HG03460 (cell line): ENCODE results near the gene ZBTB34.

Experiments used
- ATAC-seq: cut with Tn5 transposase; IDR thresholded peaks from one replicate; pipeline ENCODE4 v1.9.1; 2021; ENCODE audit not compliant: unreplicated experiment

ZBTB34 gene

DNA sequence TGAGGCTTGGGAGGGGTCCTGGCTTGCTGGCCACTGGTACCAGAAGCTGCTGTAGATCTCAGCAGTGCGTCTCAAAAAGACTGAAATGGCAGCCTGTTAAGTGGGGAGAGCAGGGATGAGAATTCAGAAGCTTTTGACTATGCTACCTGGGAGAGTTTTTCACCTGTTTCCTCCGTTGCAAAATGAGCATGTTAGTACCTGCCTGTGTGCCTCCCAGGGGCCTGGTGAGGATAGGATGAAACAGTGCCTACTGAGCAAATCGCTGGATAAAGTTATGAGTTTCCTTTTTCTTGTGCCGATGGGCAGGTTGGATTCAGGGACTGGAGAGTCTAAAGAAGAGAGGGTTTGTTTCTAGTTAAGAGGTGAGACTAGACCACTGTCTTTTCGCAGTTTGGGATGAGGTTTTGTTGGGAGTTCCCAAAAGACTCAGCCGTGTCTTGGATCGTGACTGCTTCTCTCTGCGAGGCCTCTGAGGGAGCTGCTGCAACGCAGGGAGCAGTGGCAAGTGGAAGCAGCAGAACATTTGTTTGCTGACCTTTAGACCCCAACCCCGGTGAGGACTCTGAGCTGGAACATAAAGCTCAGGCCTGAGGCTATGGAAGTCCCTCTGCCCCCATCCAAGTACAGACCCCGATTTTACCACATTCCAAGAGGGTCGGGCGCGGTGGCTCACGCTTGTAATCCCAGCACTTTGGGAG lies 55.6 kb downstream of the ZBTB34 start:
- ATAC-seq: no peak

DNA sequence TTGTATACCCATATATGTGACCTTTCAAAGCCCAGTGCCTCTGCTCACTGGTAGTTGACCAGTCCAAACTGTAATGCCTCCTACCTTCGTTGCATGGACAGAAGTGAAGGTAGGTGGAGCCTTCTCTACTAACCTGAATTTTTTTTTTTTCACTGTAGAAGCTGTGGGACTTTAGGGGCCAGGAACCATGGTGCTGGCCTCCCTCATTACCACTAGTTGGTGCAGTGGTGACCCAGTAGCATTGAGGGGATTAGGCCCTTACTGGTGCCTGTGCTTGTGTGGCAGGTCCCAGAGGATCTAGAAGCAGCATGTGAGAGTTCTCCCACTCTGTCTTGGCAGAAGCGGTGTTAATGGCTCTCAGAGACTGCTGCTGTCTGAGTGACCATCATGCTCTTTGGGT lies 56.5 kb downstream of the ZBTB34 start:
- no peak for ATAC-seq

DNA sequence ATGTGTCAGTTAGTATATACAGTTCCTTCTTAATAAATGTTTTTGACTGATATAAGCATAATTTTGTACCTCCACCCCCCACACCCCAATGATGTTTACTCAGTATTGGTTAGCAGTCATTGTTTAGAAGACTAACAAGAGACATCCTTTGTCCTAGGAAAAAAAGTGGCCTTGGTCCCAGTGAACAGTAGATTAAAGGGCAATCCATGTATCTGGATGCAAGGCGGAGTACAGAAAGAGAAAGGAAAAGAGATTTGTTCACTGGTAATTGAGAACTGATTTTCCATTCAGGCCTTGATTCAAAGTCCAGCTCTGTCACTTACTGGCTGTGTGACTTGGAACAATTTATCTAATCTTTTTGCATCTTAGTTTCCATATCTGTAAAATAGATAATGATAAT lies 58.8 kb downstream of the ZBTB34 start:
- no peak for ATAC-seq

DNA sequence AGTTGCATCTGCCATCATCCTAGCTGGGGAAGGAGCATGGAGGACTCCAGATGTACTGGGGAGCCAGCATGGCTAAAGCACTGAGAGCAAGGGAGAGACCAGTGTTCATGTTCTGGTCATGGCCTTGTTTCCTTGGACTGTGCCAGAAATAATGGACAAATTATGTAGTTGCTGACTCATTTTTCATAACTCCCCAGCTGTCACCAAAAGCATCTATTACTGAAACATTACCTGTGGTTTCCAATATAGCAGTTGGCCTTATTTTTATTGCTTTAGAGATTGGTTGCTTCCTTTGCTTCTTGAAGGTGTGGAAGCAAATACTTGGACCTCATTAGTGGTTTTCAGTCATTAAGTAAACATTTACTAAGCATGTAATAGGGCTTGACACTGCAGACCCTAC lies 65.4 kb downstream of the ZBTB34 start:
- ATAC-seq: no peak

DNA sequence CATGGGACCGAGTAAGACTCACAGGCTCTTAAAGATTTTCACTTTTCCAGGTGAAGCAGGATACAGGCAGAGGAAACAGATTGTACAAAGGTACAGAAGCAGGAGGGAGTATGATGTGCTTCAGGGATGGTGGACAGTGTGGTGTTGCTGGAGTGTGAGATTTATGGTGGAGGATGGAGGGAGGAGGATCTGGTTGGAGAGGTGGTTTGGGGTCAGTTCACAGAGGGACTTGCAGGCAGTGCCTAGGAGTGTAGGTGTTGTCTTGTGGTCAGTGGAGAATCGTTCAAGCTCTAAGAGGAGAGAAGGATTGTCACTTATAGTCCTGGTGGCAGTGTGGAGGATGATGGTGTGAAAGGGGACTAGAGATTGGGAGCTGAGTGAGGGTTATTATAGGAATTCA lies 65.9 kb downstream of the ZBTB34 start:
- no peak for ATAC-seq

DNA sequence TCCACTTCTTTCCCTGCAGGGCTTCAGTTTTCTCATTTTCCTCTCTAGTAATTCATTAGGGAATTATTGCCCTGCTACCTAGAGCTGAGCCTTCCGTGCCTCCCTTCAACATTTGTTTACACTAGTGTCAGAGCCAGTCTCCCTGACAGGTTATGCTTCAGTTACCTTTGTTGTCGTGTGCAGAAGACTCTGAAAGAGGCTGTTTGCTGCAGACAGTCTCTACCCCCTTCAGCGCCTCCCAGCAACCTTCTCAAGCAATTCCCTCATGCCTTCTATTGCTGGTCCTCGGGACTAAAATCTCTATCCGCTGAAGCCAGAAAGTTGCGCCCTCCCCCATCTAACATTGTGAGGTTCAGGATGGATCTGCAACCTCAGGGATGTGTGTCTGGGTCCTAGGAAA lies 67.0 kb downstream of the ZBTB34 start:
- no peak for ATAC-seq

DNA sequence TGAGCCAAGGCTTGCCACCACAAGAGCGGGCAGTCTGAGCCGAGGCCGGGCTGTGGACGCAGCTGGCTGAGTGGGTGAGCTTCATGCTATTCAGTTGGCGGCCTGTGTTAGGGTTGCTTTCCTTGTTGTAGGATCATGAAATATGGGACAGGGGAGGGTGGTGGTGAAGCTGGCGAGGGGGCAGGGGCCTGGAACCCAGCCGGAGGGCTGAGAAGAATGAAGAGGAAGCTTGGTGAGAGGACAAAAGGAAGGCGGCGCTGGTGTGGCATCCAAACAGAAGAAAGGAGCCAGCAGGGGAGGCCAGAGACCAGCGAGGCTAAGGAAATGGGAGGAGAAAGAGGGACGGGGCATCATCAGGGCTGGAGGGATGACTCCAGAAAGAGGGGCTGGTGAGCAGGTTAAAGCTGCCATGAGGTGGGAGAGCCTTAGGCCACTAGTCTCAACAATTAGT lies 72.5 kb downstream of the ZBTB34 start:
- no peak for ATAC-seq

DNA sequence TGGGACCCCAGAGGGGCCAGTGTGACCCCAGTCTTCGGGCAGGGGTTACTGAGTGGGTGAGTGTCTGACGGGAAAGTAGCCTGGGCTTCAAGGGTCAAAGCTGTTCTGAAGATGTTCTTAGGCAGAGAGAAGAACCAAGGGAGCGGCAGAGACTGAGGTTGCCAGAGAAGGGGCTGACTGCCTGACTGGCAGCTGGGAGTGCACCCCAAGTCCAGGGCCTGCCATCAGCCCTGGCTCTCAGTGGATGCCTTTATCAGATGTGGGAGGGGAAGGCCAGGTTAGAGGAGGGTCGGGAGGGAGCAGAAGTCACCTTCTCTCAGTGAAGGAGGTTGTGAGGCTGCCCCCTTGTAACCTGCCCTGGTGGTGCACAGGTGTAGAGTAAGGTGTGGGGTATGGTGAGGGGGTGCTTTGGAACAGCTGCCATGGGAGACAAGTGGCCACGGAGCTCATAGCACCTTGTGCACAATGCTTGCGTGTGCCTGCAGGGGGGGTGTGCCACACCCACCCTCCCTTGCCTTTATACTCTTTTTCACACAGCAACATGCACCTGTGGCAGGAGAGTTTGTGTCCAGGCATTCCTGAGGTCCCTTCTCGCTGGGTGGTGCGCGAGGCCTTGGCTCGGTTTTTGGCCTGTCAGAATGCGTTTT lies 73.0 kb downstream of the ZBTB34 start:
- ATAC-seq: no peak

DNA sequence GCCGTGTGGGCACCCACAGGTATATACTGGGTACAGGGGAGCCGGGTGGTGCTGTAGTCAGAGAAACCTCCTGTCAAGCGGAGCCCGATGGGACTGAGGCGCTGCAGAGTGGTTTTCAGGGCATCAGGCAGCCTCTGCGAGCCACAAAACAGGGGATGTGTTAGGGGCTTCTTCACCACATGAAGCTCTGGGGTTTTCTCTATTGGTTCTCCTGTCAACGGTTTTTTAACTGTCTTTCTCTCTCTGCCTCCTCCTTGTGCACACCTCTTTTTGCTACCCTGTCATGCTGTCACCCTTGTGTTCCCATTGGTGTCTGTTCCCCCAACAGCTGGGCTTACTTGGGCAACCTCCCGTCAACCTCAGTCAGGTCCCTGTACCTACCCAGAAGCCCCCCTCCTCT lies 74.0 kb downstream of the ZBTB34 start:
- ATAC-seq: no peak
